SK-N-DZ (cell line): Measurements from ENCODE around the gene LAMTOR4. TPM values are rescaled to one million over a fixed set of nuclear protein-coding genes. Genes with fewer than 3 reads are reported as not detected.
A peak's percentile ranks its signal among the peaks of the same experiment; 100 is the strongest.

Experiments
- DNase-seq: peaks from one replicate; pipeline ENCODE4 v3.0.0-alpha.2; 2015; ENCODE audit warnings: low spot score
- polyA plus RNA-seq, 2 experiments: library from polyadenylated mRNA; depleted of rRNA; stranded (reverse); fragments of >200 nt; gene quantifications; 2 replicates each; pipeline ENCODE4 v1.2.3, GENCODE V29; 2014

LAMTOR4 gene
- polyA plus RNA-seq (2014; cell fraction: cytosol; rRNA removed), result 174 and 196 TPM in 2 replicates
- polyA plus RNA-seq (2014; cell fraction: nucleus; rRNA removed), result 200 and 237 TPM in 2 replicates

GRCh38 chr7:100148559-100149328 lies at the start of gene LAMTOR4:
Gene LAMTOR4, plus strand, starts transcription at chr7:100148918. Its CDS starts 55 bp downstream, at chr7:100148973.
- DNase-seq, result peak; percentile 100

GRCh38 chr7:100099452-100099851 lies 49.3 kb upstream of the LAMTOR4 start:
- DNase-seq, result no peak

- DNase-seq, result peak; percentile 95
Observed at GRCh38 chr7:100100420-100101015, 48.2 kb upstream of the LAMTOR4 start.

GRCh38 chr7:100101016-100101862 lies 47.5 kb upstream of the LAMTOR4 start, which contains the start of the genes AP4M1 and MCM7:
Gene AP4M1, plus strand, starts transcription at chr7:100101643. Its CDS starts 72 bp downstream, at chr7:100101715.
Gene MCM7, minus strand, starts transcription at chr7:100101397. Its CDS starts 103 bp downstream, at chr7:100101294.
- peak; percentile 99 for DNase-seq

GRCh38 chr7:100102950-100103840 lies 45.5 kb upstream of the LAMTOR4 start:
- no peak for DNase-seq

- DNase-seq, result no peak
Observed at GRCh38 chr7:100105534-100105933, 43.2 kb upstream of the LAMTOR4 start.

GRCh38 chr7:100106633-100107032 lies 42.1 kb upstream of the LAMTOR4 start:
- DNase-seq, result no peak

- no peak for DNase-seq
Observed at GRCh38 chr7:100107125-100107737, 41.5 kb upstream of the LAMTOR4 start.

GRCh38 chr7:100107890-100108289 lies 40.8 kb upstream of the LAMTOR4 start:
- no peak for DNase-seq

GRCh38 chr7:100109521-100110163 lies 39.1 kb upstream of the LAMTOR4 start:
- no peak for DNase-seq

- no peak for DNase-seq
Observed at GRCh38 chr7:100111156-100111555, 37.6 kb upstream of the LAMTOR4 start.

- no peak for DNase-seq
Observed at GRCh38 chr7:100111914-100112313, 36.8 kb upstream of the LAMTOR4 start.

- no peak for DNase-seq
Observed at GRCh38 chr7:100115026-100115425, 33.7 kb upstream of the LAMTOR4 start.

GRCh38 chr7:100118388-100119071 lies 30.2 kb upstream of the LAMTOR4 start:
- no peak for DNase-seq

- DNase-seq, result peak; percentile 97
Observed at GRCh38 chr7:100119072-100119969, 29.4 kb upstream of the LAMTOR4 start, which contains the start of the genes CNPY4 and TAF6. Gene CNPY4, plus strand, starts transcription at chr7:100119634. Its CDS starts 111 bp downstream, at chr7:100119745. Gene TAF6, minus strand, starts transcription at chr7:100119358. Its CDS starts 5,149 bp downstream, at chr7:100114209.

- peak; percentile 79 for DNase-seq
Observed at GRCh38 chr7:100119970-100120732, 28.6 kb upstream of the LAMTOR4 start.

- DNase-seq, result no peak
Observed at GRCh38 chr7:100120733-100121036, 28.0 kb upstream of the LAMTOR4 start.
